ENCODE data around the gene WDR31.
"Not testable (repeated sequence)": the region's sequence is repeated elsewhere in the genome, so short reads cannot be mapped to it uniquely, and the experiment has no call there.

Gene WDR31

DNA sequence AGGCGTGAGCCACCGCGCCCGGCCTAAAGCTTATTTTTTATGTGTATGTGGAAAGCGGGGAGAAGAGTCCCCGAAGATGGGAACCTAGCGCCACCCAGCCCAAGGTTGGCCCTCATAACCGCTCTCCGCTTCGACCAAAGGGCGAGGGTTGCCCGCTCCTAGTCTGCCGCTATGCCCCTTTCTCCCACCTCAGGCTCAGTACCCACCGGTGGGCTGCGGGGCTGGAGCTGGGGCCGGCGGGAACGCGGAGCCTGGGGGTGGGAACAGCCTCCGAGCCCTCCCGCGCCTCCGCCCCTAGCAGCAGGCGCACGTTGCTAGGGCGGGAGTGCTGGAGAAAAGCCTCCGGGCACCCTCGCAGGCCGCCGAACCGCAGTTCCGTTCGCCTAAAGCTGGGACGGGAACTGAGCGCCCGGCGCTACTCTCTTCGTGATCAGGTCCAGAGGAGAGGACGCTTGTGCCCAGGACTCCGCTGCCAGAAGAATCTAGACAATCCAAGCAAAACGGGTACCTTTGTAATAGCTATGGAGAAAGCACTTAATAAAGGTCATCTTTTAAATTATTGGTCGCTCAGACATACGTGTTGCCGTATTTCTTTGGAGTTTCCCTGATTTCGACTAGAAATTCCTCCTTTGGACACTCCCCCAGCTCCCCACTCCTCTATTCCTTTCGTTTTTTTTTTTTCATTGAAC lies at the start of gene WDR31:
WDR31 (minus strand) TSS at position 265 of the 689 bp plus-strand sequence. CDS start 8,253 bp downstream, outside the sequence.
- no peaks in the 10 kb centered on the region for H3K9me3 ChIP-seq (ENCODE audit: control insufficient read depth, low read depth, low read length)
- H3K9ac ChIP-seq (ENCODE audit: low read length) = peak within 1 kb of the TSS; percentile 73
- peak within 1 kb of the TSS; percentile 56 for H3K4me3 ChIP-seq (ENCODE audit: low read length)

DNA sequence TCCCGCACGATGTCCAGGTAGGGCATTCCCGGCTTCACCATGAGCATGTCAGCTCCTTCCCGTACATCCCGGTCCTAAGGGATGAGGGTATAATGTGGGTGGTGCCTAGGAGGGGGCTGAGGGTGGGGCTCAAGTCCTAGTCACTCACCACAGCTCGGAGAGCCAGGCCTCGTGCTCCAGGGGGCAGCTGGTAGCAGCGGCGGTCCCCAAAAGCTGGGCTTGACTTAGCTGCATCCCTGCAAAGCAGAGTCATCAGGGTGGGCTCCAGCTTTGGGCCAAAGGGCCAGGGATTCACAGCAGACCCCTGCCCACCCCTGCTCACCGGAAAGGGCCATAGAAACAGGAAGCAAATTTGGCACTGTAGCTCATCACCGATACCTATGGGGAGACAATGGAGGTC lies 49.4 kb upstream of the WDR31 start:
- Histone ChIP-seq H3K9me3 (ENCODE audit: control insufficient read depth, low read depth, low read length) (no peaks in the 10 kb centered on the region), H3K4me1 (ENCODE audit: control insufficient read depth, low read depth, low read length) (no peaks in the 10 kb centered on the region), H3K9ac (ENCODE audit: low read length) (no peak overlapping the region), H3K4me3 (ENCODE audit: low read length) (no peak overlapping the region), H3K27me3 (ENCODE audit: control insufficient read depth, insufficient read depth, low read length) (no peaks in the 10 kb centered on the region), H3K36me3 (ENCODE audit: control insufficient read depth, low read depth, low read length) (peaks cover 3% of the 10 kb centered on the region), H3K27ac (ENCODE audit: low read length) (no peak overlapping the region)

More for the DNA sequence above, at the start of gene WDR31:
- Histone ChIP-seq H3K27ac (ENCODE audit: low read length) (no peak within 1 kb of the TSS), H3K27me3 (ENCODE audit: control insufficient read depth, insufficient read depth, low read length) (peaks cover 13% of the 10 kb centered on the region), H3K4me1 (ENCODE audit: control insufficient read depth, low read depth, low read length) (no peaks in the 10 kb centered on the region), H3K36me3 (ENCODE audit: control insufficient read depth, low read depth, low read length) (no peaks in the 10 kb centered on the region)

DNA sequence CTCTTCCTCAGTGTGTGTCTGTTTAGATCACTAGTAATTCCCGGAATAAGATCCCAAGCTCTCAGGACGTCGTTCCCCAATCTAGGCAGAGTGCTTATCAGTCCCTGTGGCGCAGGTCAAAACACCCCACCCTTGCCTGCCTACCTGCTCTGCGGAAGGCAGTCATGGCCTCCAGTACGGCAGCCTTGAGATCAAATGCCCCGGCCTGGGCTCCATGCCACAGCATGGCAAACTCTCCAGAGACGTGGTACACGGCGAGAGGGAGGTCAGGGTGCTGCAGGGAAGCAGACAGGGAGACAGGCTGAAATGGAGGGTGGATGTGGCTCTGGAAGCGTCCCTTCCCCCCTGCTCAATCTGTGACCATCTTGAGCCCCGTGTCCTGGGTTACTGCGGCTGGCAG lies 48.8 kb upstream of the WDR31 start:
- H3K4me3 ChIP-seq (ENCODE audit: low read length) = no peak overlapping the region
- no peak overlapping the region for H3K27ac ChIP-seq (ENCODE audit: low read length)
- no peaks in the 10 kb centered on the region for H3K27me3 ChIP-seq (ENCODE audit: control insufficient read depth, insufficient read depth, low read length)
- H3K9ac ChIP-seq (ENCODE audit: low read length) = no peak overlapping the region
- H3K9me3 ChIP-seq (ENCODE audit: control insufficient read depth, low read depth, low read length) = no peaks in the 10 kb centered on the region
- no peaks in the 10 kb centered on the region for H3K4me1 ChIP-seq (ENCODE audit: control insufficient read depth, low read depth, low read length)
- H3K36me3 ChIP-seq (ENCODE audit: control insufficient read depth, low read depth, low read length) = peaks cover 3% of the 10 kb centered on the region

DNA sequence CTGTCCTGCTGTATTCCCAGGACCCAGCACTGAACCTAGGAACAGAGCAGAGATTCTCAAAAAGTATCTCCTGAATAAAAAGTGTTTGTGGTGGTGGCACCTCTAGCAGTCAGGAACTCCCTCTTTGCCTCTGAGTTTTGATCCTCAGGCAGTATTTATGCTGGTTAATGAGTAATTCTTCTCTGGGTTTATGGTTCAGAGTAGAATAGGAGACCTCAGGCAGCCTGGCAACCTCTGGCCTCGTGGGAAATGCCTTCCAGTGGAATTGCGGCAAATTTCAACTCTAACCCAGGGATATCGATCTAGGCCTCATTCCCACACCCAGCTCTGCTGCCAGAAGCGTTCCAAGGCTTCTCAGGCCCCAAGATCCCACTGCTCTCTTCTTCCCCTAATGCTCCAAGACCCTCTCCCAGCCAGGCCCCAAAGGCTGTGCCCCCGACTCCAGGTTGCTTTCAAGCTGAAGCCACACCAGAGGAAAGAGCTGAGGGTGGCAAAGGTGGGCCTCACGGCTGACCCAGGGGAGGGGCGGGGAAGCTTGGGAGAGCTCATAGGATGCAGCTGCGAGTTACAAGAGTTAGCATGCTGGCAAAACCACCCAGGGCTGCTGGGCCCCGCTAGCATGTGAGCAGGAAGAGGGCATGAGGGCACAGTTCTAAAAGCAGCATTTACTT lies 47.6 kb upstream of the WDR31 start:
- Histone ChIP-seq H3K9me3 (ENCODE audit: control insufficient read depth, low read depth, low read length) (no peaks in the 10 kb centered on the region), H3K4me1 (ENCODE audit: control insufficient read depth, low read depth, low read length) (no peaks in the 10 kb centered on the region), H3K9ac (ENCODE audit: low read length) (no peak overlapping the region), H3K4me3 (ENCODE audit: low read length) (no peak overlapping the region), H3K27me3 (ENCODE audit: control insufficient read depth, insufficient read depth, low read length) (no peaks in the 10 kb centered on the region), H3K27ac (ENCODE audit: low read length) (no peak overlapping the region), H3K36me3 (ENCODE audit: control insufficient read depth, low read depth, low read length) (peaks cover 3% of the 10 kb centered on the region)

DNA sequence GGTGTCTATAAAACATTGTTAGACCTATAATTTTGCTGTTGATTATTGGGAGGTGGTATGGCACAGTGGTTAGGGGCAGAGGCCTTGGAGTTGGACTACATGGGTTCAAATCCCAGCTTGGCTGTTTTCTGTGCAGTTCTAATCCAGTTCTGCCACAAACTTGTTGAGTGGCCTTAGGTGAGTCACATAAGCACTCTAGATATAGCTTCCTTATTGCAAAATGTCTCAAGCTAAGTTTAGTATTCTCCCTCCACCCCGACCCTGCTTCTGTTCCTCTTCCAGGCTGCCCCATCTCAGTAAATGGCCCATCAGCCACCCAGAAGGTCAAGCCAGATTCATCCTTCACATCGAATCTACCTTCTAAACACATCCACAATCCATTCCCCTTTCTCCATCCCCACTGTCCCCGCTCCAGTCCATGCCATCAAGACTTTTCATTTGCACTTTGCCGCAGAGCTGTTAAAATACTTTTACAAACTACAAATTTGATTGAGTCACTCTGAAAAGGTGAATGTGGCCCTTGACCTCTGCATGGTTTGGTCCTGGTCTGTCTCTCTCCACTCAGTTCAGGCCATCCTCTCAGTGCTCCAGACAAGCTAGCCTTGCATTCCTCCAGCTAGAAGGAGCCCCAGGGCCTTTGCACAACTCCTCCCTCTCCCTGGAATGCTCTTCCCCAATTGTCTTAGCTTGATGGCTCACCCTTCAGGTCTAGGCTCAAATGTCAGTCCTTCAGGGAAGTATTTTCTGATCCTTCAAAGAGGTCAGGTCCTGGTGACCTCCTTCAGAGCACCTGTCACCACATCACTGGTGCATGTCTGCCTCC lies 46.7 kb upstream of the WDR31 start:
- no peak overlapping the region for H3K4me3 ChIP-seq (ENCODE audit: low read length)
- no peaks in the 10 kb centered on the region for H3K9me3 ChIP-seq (ENCODE audit: control insufficient read depth, low read depth, low read length)
- H3K27ac ChIP-seq (ENCODE audit: low read length) = no peak overlapping the region
- no peaks in the 10 kb centered on the region for H3K4me1 ChIP-seq (ENCODE audit: control insufficient read depth, low read depth, low read length)
- H3K9ac ChIP-seq (ENCODE audit: low read length) = no peak overlapping the region
- H3K27me3 ChIP-seq (ENCODE audit: control insufficient read depth, insufficient read depth, low read length) = no peaks in the 10 kb centered on the region
- no peaks in the 10 kb centered on the region for H3K36me3 ChIP-seq (ENCODE audit: control insufficient read depth, low read depth, low read length)

DNA sequence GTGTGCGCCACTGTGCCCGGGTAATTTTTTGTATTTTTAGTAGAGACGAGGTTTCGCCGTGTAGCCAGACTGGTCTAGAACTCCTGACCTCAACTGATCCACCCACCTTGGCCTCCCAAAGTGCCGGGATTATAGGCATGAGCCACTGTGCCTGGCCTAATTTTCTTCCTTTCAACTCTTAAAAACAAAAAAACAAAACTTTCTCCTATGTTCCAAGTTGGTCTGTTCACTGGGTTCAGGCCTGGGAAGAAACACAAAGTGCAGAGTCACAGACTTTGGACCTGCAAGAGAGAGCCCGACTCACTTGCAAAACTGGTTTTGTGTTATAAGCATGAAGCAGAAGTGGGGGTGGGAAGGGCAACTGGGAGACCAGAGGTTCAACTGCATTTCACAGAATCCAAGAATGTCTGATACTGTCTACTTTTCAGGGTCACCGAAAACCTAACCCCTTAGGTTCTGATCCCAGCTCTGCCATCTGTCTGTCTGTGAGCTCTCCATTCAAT lies 41.9 kb upstream of the WDR31 start:
- no peaks in the 10 kb centered on the region for H3K9me3 ChIP-seq (ENCODE audit: control insufficient read depth, low read depth, low read length)
- H3K4me3 ChIP-seq (ENCODE audit: low read length) = no peak overlapping the region
- H3K9ac ChIP-seq (ENCODE audit: low read length) = no peak overlapping the region
- H3K4me1 ChIP-seq (ENCODE audit: control insufficient read depth, low read depth, low read length) = no peaks in the 10 kb centered on the region
- H3K27me3 ChIP-seq (ENCODE audit: control insufficient read depth, insufficient read depth, low read length) = no peaks in the 10 kb centered on the region
- no peak overlapping the region for H3K27ac ChIP-seq (ENCODE audit: low read length)
- H3K36me3 ChIP-seq (ENCODE audit: control insufficient read depth, low read depth, low read length) = no peaks in the 10 kb centered on the region

DNA sequence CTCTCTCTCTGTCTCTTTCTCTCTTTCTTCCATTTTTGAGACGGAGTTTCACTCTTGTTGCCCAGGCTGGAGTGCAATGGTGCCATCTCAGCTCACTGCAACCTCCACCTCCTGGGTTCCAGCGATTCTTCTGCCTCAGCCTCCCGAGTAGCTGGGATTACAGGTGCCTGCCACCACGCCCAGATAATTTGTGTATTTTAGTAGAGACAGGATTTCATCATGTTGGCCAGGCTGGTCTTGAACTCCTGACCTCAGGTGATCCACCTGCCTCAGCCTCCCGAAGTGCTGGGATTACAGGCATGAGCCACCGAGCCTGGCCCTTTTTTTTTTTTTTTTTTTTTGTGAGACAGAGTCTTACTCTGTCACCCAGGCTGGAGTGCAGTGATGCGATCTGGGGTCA lies 41.4 kb upstream of the WDR31 start:
- not testable (repeated sequence) for H3K4me3 ChIP-seq (ENCODE audit: low read length); H3K27ac ChIP-seq (ENCODE audit: low read length); H3K4me1 ChIP-seq (ENCODE audit: control insufficient read depth, low read depth, low read length); H3K9ac ChIP-seq (ENCODE audit: low read length); H3K36me3 ChIP-seq (ENCODE audit: control insufficient read depth, low read depth, low read length); H3K9me3 ChIP-seq (ENCODE audit: control insufficient read depth, low read depth, low read length); H3K27me3 ChIP-seq (ENCODE audit: control insufficient read depth, insufficient read depth, low read length)

DNA sequence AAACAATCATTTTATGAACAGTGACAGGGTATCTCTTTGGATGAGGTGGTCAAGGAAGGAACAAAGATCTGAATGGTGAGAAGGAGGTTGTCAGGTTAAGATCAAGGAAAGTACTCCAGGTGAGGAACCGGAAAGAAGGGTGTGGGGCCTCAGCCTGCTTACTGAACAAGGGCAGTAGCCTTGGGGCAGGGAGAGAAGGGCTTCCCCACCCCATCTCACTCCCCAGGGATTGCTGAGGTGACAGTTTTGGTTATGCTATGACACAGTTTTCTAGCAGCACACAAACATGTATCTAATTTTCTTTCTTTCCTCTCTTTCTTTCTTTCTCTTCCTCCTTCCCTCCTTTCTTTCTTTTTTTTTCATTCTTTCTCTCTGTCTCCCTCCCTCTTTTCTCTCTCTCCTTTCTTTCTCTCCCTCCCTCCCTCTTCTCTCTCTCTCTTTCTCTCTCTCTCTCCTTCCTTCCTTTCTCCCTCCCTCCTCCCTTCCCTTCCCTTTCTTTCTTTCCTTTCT lies 40.8 kb upstream of the WDR31 start:
- Histone ChIP-seq H3K4me1 (ENCODE audit: control insufficient read depth, low read depth, low read length) (no peaks in the 10 kb centered on the region), H3K36me3 (ENCODE audit: control insufficient read depth, low read depth, low read length) (no peaks in the 10 kb centered on the region), H3K4me3 (ENCODE audit: low read length) (no peak overlapping the region), H3K9me3 (ENCODE audit: control insufficient read depth, low read depth, low read length) (no peaks in the 10 kb centered on the region), H3K27ac (ENCODE audit: low read length) (no peak overlapping the region), H3K9ac (ENCODE audit: low read length) (no peak overlapping the region), H3K27me3 (ENCODE audit: control insufficient read depth, insufficient read depth, low read length) (no peaks in the 10 kb centered on the region)

DNA sequence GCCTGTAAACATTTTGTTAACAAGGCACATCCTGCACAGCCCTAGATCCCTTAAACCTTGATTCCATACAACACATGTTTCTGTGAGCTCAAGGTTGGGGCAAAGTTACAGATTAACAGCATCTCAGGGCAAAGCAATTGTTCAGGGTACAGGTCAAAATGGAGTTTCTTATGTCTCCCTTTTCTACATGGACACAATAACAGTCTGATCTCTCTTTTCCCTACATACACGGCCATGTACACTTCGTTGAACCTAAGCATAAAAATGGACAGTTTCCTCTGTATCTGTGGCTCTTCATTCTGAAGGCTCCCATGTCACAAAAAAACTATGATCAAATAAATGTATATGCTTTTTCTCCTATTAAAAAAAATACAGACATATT lies 39.7 kb upstream of the WDR31 start:
- not testable (repeated sequence) for H3K27ac ChIP-seq (ENCODE audit: low read length); H3K4me3 ChIP-seq (ENCODE audit: low read length); H3K27me3 ChIP-seq (ENCODE audit: control insufficient read depth, insufficient read depth, low read length); H3K36me3 ChIP-seq (ENCODE audit: control insufficient read depth, low read depth, low read length); H3K9me3 ChIP-seq (ENCODE audit: control insufficient read depth, low read depth, low read length); H3K9ac ChIP-seq (ENCODE audit: low read length); H3K4me1 ChIP-seq (ENCODE audit: control insufficient read depth, low read depth, low read length)

DNA sequence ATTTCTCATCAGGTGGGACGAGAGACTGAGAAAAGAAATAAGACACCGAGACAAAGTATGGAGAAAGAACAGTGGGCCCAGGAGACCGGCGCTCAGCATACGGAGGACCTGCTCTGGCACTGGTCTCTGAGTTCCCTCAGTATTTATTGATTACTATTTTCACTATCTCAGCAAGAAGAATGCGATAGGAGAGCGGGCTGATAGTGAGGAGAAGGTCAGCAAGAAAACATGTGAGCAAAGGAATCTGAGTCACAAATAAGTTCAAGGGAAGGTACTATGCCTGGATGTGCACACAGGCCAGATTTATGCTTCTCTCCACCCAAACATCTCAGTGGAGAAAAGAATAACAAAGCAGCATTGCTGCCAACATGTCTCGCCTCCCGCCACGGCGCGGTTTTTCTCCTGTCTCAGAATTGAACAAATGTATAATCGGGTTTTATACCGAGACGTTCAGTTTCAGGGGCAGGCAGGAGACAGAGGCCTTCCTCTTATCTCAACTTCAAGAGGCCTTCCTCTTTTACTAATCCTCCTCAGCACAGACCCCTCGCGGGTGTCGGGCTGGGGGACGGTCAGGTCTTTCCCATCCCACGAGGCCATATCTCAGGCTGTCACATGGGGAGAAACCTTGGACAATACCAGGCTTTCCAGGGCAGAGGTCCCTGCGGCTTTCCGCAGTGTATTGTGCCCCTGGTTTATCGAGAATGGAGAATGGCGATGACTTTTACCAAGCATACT lies 39.2 kb upstream of the WDR31 start:
- not testable (repeated sequence) for H3K4me1 ChIP-seq (ENCODE audit: control insufficient read depth, low read depth, low read length); H3K27me3 ChIP-seq (ENCODE audit: control insufficient read depth, insufficient read depth, low read length)

More for the DNA sequence above, 39.2 kb upstream of the WDR31 start:
- H3K36me3 ChIP-seq (ENCODE audit: control insufficient read depth, low read depth, low read length); H3K9ac ChIP-seq (ENCODE audit: low read length); H3K4me3 ChIP-seq (ENCODE audit: low read length); H3K27ac ChIP-seq (ENCODE audit: low read length); H3K9me3 ChIP-seq (ENCODE audit: control insufficient read depth, low read depth, low read length): not testable (repeated sequence)
